Liver (tissue), 9 donors: ENCODE measurements around the gene PHIP. TPM values are rescaled to one million over a fixed set of nuclear protein-coding genes. Genes with fewer than 3 reads are reported as not detected.

Experiments used
- DNase-seq: peaks from one replicate; pipeline ENCODE4 v3.0.0-alpha.2; 2017; ENCODE audit warnings: low spot score
- H3K27ac ChIP-seq, 2 donors: one replicate each; pipeline ENCODE4 v1.7.0; 2013; ENCODE audit warnings: inconsistent platforms in 2 of 2, low read length in 2 of 2, control low read depth in 1 of 2, low read depth in 1 of 2, mild to moderate bottlenecking in 1 of 2
- H3K27me3 ChIP-seq, 4 donors: one replicate each; pipeline versions ENCODE4 v1.6.1 to v1.7.0; 2013; ENCODE audit warnings: low read length in 3 of 4, inconsistent platforms in 1 of 4, mild to moderate bottlenecking in 1 of 4, moderate library complexity in 1 of 4; ENCODE audit not compliant: control insufficient read depth in 4 of 4, insufficient read depth in 4 of 4
- H3K36me3 ChIP-seq, 4 donors: one replicate each; pipeline versions ENCODE4 v1.6.1 to v1.7.0; 2013; ENCODE audit warnings: low read length in 3 of 4, mild to moderate bottlenecking in 3 of 4, low read depth in 1 of 4, moderate library complexity in 1 of 4; ENCODE audit not compliant: control insufficient read depth in 4 of 4, insufficient read depth in 3 of 4
- H3K4me1 ChIP-seq, 4 donors: one replicate each; pipeline versions ENCODE4 v1.6.1 to v1.7.0; 2013; ENCODE audit warnings: low read length in 3 of 4, mild to moderate bottlenecking in 3 of 4, moderate library complexity in 1 of 4; ENCODE audit not compliant: control insufficient read depth in 4 of 4, insufficient read depth in 4 of 4
- H3K4me3 ChIP-seq, 3 donors: one replicate each; pipeline versions ENCODE4 v1.6.1 to v1.7.0; 2013; ENCODE audit warnings: low read length in 3 of 3, control low read depth in 1 of 3, low read depth in 1 of 3, mild to moderate bottlenecking in 1 of 3
- H3K9ac ChIP-seq, 2 donors: one replicate each; pipeline ENCODE4 v1.7.0; 2013; ENCODE audit warnings: low read length in 2 of 2, mild to moderate bottlenecking in 2 of 2, moderate library complexity in 2 of 2, control low read depth in 1 of 2, low read depth in 1 of 2
- H3K9me3 ChIP-seq, 4 donors: one replicate each; pipeline versions ENCODE4 v1.6.1 to v1.7.0; 2013; ENCODE audit warnings: low read length in 3 of 4; ENCODE audit not compliant: control insufficient read depth in 4 of 4
- ATF3 ChIP-seq: IDR thresholded peaks from 2 replicates; pipeline ENCODE4 v1.6.1; 2016; ENCODE audit warnings: antibody characterized with exemption
- CTCF ChIP-seq: fragments of 150-350 bp; IDR thresholded peaks from 2 replicates; pipeline ENCODE4 v1.5.1; 2017; ENCODE audit warnings: improper control_type of control experiment, low read depth, low read length; ENCODE audit not compliant: missing input control
- EGR1 ChIP-seq, 2 donors: IDR thresholded peaks; 2 replicates each; pipeline ENCODE4 v1.6.1; 2016 to 2018; ENCODE audit warnings: antibody characterized with exemption in 2 of 2, low read depth in 2 of 2
- FOXA1 ChIP-seq: IDR thresholded peaks from 2 replicates; pipeline ENCODE4 v1.6.1; 2016; ENCODE audit warnings: antibody characterized with exemption
- FOXA2 ChIP-seq: IDR thresholded peaks from 2 replicates; pipeline ENCODE4 v1.6.1; 2016; ENCODE audit warnings: antibody characterized with exemption
- GABPA ChIP-seq, 2 donors: IDR thresholded peaks in 1 of 2; conservative IDR thresholded peaks in 1 of 2; 2 replicates each; pipeline ENCODE4 v1.6.1; 2016; ENCODE audit warnings: antibody characterized with exemption in 2 of 2, mild to moderate bottlenecking in 1 of 2, moderate library complexity in 1 of 2
- HNF4A ChIP-seq, 2 donors: conservative IDR thresholded peaks; 2 replicates each; pipeline ENCODE4 v1.6.1; 2016; ENCODE audit warnings: antibody characterized with exemption in 2 of 2, mild to moderate bottlenecking in 2 of 2
- HNF4G ChIP-seq: IDR thresholded peaks from 2 replicates; pipeline ENCODE4 v1.6.1; 2016; ENCODE audit warnings: antibody characterized with exemption
- JUND ChIP-seq, 2 donors: IDR thresholded peaks; 2 replicates each; pipeline ENCODE4 v1.6.1; 2016; ENCODE audit warnings: antibody characterized with exemption in 2 of 2
- MAX ChIP-seq: IDR thresholded peaks from 2 replicates; pipeline ENCODE4 v1.6.1; 2016; ENCODE audit warnings: antibody characterized with exemption
- NR2F2 ChIP-seq: IDR thresholded peaks from 2 replicates; pipeline ENCODE4 v1.6.1; 2016; ENCODE audit warnings: antibody characterized with exemption
- RAD21 ChIP-seq, 2 donors: IDR thresholded peaks; 2 replicates each; pipeline ENCODE4 v1.6.1; 2016; ENCODE audit warnings: antibody characterized with exemption in 2 of 2, mild to moderate bottlenecking in 2 of 2
- REST ChIP-seq: IDR thresholded peaks from 2 replicates; pipeline ENCODE4 v1.6.1; 2016; ENCODE audit warnings: antibody characterized with exemption, mild to moderate bottlenecking
- RXRA ChIP-seq, 2 donors: IDR thresholded peaks; 2 replicates each; pipeline ENCODE4 v1.6.1; 2017 to 2018; ENCODE audit warnings: antibody characterized with exemption in 2 of 2, mild to moderate bottlenecking in 1 of 2
- SP1 ChIP-seq: IDR thresholded peaks from 2 replicates; pipeline ENCODE4 v1.6.1; 2018; ENCODE audit warnings: antibody characterized with exemption, mild to moderate bottlenecking
- TAF1 ChIP-seq: conservative IDR thresholded peaks from 2 replicates; pipeline ENCODE4 v1.6.1; 2016; ENCODE audit warnings: antibody characterized with exemption, mild to moderate bottlenecking
- YY1 ChIP-seq: IDR thresholded peaks from 2 replicates; pipeline ENCODE4 v1.6.1; 2016; ENCODE audit warnings: antibody characterized with exemption, mild to moderate bottlenecking
- ZBTB33 ChIP-seq: IDR thresholded peaks from 2 replicates; pipeline ENCODE4 v1.6.1; 2016; ENCODE audit warnings: antibody characterized with exemption
- WGBS: extraction: QIAGEN DNeasy Blood & Tissue Kit; methylation state at CpG from one replicate; pipeline ENCODE4 v1.1.7; 2013; 5-methylcytosine and 5-hydroxymethylcytosine counted together
- polyA plus RNA-seq, 2 donors: library from polyadenylated mRNA; stranded (reverse) in 1 of 2; unstranded in 1 of 2; fragments of 200-250 nt in 1 of 2; fragments of >200 nt in 1 of 2; fragmentation: Nextera tagmentation in 1 of 2; extraction: Ambion mirVana in 1 of 2; gene quantifications; one replicate each; pipeline versions ENCODE4 v1.2.1 to v1.2.3, GENCODE V29; 2013 to 2015
- total RNA-seq, 2 donors: library from RNA; depleted of rRNA; stranded (reverse); fragments of >200 nt; gene quantifications; one replicate each; pipeline ENCODE4 v1.2.3, GENCODE V29; 2014
- donor health status: healthy.
- donor health status: healthy.
- donor health status: healthy.
- donor health status: healthy.
- donor health status: healthy.

PHIP gene
- total and polyA plus RNA-seq, 4 donors = 1.6 to 22.4 (median 9.4) TPM

GRCh38 chr6:79064635-79065034, 13.4 kb downstream of the PHIP start:
- no peak for DNase-seq
- no peak for TF ChIP-seq ATF3
- TF ChIP-seq TAF1 = no peak
- no peak for TF ChIP-seq RAD21 (IDR thresholded peaks at IDR 0.05)
- TF ChIP-seq RXRA (IDR thresholded peaks at IDR 0.05) = no peak
- TF ChIP-seq FOXA1 = no peak
- TF ChIP-seq REST = no peak
- TF ChIP-seq ZBTB33 = no peak
- TF ChIP-seq YY1 = no peak
- no peak for TF ChIP-seq JUND (IDR thresholded peaks at IDR 0.05)
- no peak overlapping the region for H3K27ac ChIP-seq
- no peak overlapping the region for H3K4me3 ChIP-seq
- H3K9me3 ChIP-seq = no peaks in the 10 kb centered on the region
- no peak overlapping the region for H3K9ac ChIP-seq
- peaks cover 1 to 11% (median 9%) of the 10 kb centered on the region in 4 donors for H3K36me3 ChIP-seq
- no peaks in the 10 kb centered on the region for H3K27me3 ChIP-seq
- no peaks in the 10 kb centered on the region for H3K4me1 ChIP-seq

GRCh38 chr6:79062708-79063107, 15.3 kb downstream of the PHIP start:
- H3K27me3 ChIP-seq = no peaks in the 10 kb centered on the region
- TF ChIP-seq ZBTB33 (no peak), ATF3 (no peak), JUND (IDR thresholded peaks at IDR 0.05) (no peak), FOXA1 (no peak), RAD21 (IDR thresholded peaks at IDR 0.05) (no peak), YY1 (no peak), CTCF (no peak), HNF4G (no peak), TAF1 (no peak), RXRA (IDR thresholded peaks at IDR 0.05) (no peak), REST (no peak), HNF4A (conservative IDR thresholded peaks at IDR 0.05) (no peak), GABPA (IDR thresholded peaks at IDR 0.05 in 1 of 2, conservative IDR thresholded peaks at IDR 0.05 in 1 of 2) (no peak), SP1 (no peak), EGR1 (IDR thresholded peaks at IDR 0.05; ENCODE audit: low read depth in 2 of 2) (no peak), NR2F2 (no peak), MAX (no peak), FOXA2 (no peak)
- WGBS = 93% methylated on average over 2 of the region's 2 CpGs
- H3K4me1 ChIP-seq = no peaks in the 10 kb centered on the region
- DNase-seq = no peak
- no peak overlapping the region for H3K4me3 ChIP-seq
- peaks cover 1 to 22% (median 18%) of the 10 kb centered on the region in 4 donors for H3K36me3 ChIP-seq
- H3K27ac ChIP-seq = no peak overlapping the region
- H3K9ac ChIP-seq = no peak overlapping the region
- no peaks in the 10 kb centered on the region for H3K9me3 ChIP-seq
